Tibial nerve (tissue), 4 donors: ENCODE data around the gene OCIAD2. TPM values are rescaled to one million over a fixed set of nuclear protein-coding genes. Genes with fewer than 3 reads are reported as not detected.
A peak's percentile ranks its signal among the peaks of the same experiment; 100 is the strongest.

ENCODE experiments used
- DNase-seq, 2 donors: peaks; one replicate each; pipeline ENCODE4 v3.0.0-alpha.2; 2019; ENCODE audit warnings: low spot score in 2 of 2
- H3K27ac ChIP-seq, 4 donors: fragments of 200-600 bp; sonication (generic) in 3 of 4; one replicate each; pipeline ENCODE4 v1.5.1; 2017 to 2019; ENCODE audit warnings: mild to moderate bottlenecking in 1 of 4
- H3K27me3 ChIP-seq, 2 donors: fragments of 200-600 bp; sonication (generic) in 1 of 2; one replicate each; pipeline versions ENCODE4 v1.5.1 to v1.6.0; 2017 to 2019
- H3K36me3 ChIP-seq, 3 donors: fragments of 200-600 bp; sonication (generic); one replicate each; pipeline ENCODE4 v1.5.1; 2018 to 2019
- H3K4me1 ChIP-seq, 4 donors: fragments of 200-600 bp; sonication (generic) in 3 of 4; one replicate each; pipeline ENCODE4 v1.5.1; 2017 to 2019
- H3K4me3 ChIP-seq, 4 donors: fragments of 200-600 bp; sonication (generic) in 3 of 4; one replicate each; pipeline ENCODE4 v1.5.1; 2017 to 2019; ENCODE audit warnings: mild to moderate bottlenecking in 1 of 4, moderate library complexity in 1 of 4
- H3K9me3 ChIP-seq, 4 donors: fragments of 200-600 bp; sonication (generic) in 3 of 4; one replicate each; pipeline ENCODE4 v1.5.1; 2017 to 2019
- EP300 ChIP-seq, 2 donors: sonication (generic); formaldehyde crosslinking; IDR thresholded peaks; one replicate each; pipeline ENCODE4 v1.6.1; 2017; ENCODE audit warnings: antibody characterized with exemption in 2 of 2, mild to moderate bottlenecking in 1 of 2
- POLR2A ChIP-seq, 2 donors: fragments of 450-650 bp; IDR thresholded peaks; one replicate each; pipeline ENCODE4 v1.6.1; 2017; ENCODE audit warnings: antibody characterized with exemption in 2 of 2, mild to moderate bottlenecking in 2 of 2, moderate library complexity in 2 of 2
- WGBS, 2 donors: methylation state at CpG; one replicate each; pipeline ENCODE4 v1.1.5; 2018; 5-methylcytosine and 5-hydroxymethylcytosine counted together
- total RNA-seq, 4 donors: library from RNA; depleted of rRNA; stranded (reverse); fragments of >200 nt; gene quantifications; one replicate each; pipeline ENCODE4 v1.1.0, GENCODE V29; 2016
- TF ChIP-seq, protein P1 (sequence below), 5 experiments: fragments of 200-600 bp in 3 of 5; fragments of 450-650 bp in 2 of 5; sonication (generic) in 3 of 5; IDR thresholded peaks; one replicate each; pipeline ENCODE4 v1.5.1; 2016 to 2019; ENCODE audit warnings: antibody characterized with exemption in 5 of 5, mild to moderate bottlenecking in 3 of 5, moderate library complexity in 2 of 5

The OCIAD2 gene, protein sequence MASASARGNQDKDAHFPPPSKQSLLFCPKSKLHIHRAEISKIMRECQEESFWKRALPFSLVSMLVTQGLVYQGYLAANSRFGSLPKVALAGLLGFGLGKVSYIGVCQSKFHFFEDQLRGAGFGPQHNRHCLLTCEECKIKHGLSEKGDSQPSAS
- total RNA-seq = 1 to 10 TPM in 3 of 4 donors, under 1 TPM in 1; 0.84 to 5.1 (median 2.9) TPM

DNA sequence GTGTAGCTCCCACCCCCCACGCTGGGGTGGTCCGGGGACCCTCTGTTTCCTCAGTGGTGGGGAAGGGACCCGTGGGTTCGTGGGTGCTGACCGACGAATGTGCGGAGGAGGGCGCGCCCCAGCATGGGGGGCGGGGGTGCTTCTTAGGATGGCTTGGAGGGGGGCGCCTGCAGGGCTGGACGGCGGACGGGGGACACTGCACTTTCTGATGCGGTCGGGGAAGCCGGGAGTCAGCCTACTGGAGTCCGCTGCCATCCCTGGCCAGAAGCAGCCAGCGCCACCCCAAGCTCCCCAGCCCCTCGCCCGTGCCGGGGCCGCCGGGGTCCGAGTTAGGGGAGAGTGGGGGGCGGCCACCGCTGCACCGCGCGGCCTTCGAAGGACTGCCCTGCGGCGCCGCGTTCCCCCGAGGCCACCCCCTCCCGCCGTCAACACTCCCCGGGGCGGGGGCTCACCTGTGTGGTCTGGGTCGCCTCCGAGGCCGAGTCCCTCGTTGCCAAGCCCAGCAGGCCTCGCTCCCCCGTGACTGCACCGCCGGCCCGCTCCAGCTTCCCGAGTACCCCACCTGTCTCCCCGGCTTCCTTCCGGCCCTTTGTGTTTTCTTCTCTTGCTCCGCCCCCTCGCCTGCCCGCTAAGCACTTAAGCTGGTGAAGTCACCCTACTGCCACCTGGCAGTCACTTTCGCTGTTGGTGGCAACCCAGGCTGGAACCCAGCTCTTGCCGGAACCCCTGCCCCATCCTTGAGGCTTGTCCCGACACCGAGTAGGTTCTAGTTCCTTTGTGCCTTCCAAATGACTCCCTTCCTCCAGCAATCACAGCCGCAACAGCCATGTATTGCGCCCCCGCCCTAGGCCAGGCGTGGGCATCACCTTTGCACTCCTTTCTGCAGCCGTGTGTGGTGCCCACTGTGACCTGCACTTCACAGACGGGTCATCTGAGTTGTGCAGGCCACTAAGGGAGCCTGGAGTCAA is at the start of gene OCIAD2:
OCIAD2 (minus strand) TSS at position 569 of the 968 bp plus-strand sequence. CDS start 2,225 bp downstream, outside the sequence.
- no peak for DNase-seq
- WGBS, 2 donors = 9 to 19% methylated on average over 30 to 60 of the region's 65 CpGs
- no peaks in the 10 kb centered on the region for H3K9me3 ChIP-seq
- peaks cover 0 to 9% (median 3%) of the 10 kb centered on the region in 4 donors for H3K4me1 ChIP-seq
- H3K27ac ChIP-seq = peak within 1 kb of the TSS in 2 of 4 donors; percentile 14 to 83
- peaks cover 0 to 8% of the 10 kb centered on the region in 2 donors for H3K27me3 ChIP-seq
- peak in 1 of 2 donors; percentile 14 for TF ChIP-seq EP300 (IDR thresholded peaks at IDR 0.05)
- TF ChIP-seq POLR2A (IDR thresholded peaks at IDR 0.05) = no peak
- TF ChIP-seq, protein P1, sequence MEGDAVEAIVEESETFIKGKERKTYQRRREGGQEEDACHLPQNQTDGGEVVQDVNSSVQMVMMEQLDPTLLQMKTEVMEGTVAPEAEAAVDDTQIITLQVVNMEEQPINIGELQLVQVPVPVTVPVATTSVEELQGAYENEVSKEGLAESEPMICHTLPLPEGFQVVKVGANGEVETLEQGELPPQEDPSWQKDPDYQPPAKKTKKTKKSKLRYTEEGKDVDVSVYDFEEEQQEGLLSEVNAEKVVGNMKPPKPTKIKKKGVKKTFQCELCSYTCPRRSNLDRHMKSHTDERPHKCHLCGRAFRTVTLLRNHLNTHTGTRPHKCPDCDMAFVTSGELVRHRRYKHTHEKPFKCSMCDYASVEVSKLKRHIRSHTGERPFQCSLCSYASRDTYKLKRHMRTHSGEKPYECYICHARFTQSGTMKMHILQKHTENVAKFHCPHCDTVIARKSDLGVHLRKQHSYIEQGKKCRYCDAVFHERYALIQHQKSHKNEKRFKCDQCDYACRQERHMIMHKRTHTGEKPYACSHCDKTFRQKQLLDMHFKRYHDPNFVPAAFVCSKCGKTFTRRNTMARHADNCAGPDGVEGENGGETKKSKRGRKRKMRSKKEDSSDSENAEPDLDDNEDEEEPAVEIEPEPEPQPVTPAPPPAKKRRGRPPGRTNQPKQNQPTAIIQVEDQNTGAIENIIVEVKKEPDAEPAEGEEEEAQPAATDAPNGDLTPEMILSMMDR (IDR thresholded peaks at IDR 0.05) = no peak
- H3K4me3 ChIP-seq = peak within 1 kb of the TSS; percentile 28 to 61 (median 57)
- no peaks in the 10 kb centered on the region for H3K36me3 ChIP-seq

GRCh38 chr4:48954314-48954713 is 47.7 kb upstream of the OCIAD2 start:
- no peaks in the 10 kb centered on the region for H3K36me3 ChIP-seq
- no peak overlapping the region for H3K27ac ChIP-seq
- H3K4me1 ChIP-seq = no peaks in the 10 kb centered on the region
- 66 to 78% methylated on average over 2 of the region's 2 CpGs for WGBS, 2 donors
- H3K4me3 ChIP-seq = no peak overlapping the region
- no peak for DNase-seq
- H3K27me3 ChIP-seq = no peaks in the 10 kb centered on the region
- H3K9me3 ChIP-seq = peaks cover 0 to 3% (median 0%) of the 10 kb centered on the region in 4 donors
- no peak for TF ChIP-seq POLR2A (IDR thresholded peaks at IDR 0.05)
- TF ChIP-seq EP300 (IDR thresholded peaks at IDR 0.05) = no peak
- TF ChIP-seq, protein P1 (IDR thresholded peaks at IDR 0.05) = no peak

DNA sequence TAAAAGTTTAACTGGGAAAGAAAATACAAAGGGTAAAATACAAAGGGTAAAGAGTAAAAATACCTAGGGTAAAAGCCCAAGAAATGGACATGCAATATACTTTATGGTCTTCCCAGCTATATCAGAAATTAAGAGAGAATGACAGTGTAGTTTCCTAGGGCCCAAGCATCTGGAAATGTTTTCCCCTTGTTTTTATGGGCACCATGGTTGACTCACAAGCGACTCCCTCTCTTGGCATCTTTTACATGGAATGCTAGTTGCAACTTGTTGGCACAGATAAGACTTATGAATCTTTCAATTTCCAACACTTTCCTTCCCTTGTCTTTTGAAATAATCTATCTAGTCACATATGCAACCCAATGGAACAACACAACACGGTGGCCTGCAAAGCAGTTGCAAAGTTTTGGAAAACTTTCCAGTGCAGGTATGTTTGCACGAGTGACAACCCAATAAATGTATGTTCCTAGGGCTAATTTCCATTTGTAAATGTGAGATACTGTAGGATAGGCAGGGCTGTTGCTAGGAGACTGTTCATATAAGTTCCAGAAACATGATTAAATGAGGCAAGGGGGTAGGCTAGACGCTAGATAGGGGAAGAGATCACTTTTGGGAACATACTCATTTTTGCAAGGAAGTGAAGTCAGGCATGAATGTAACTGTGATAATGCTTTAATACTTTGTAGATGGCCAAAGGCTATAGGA is 43.1 kb upstream of the OCIAD2 start:
- DNase-seq = no peak
- Histone ChIP-seq H3K4me1 (no peaks in the 10 kb centered on the region), H3K27me3 (no peaks in the 10 kb centered on the region), H3K36me3 (no peaks in the 10 kb centered on the region), H3K27ac (no peak overlapping the region), H3K9me3 (peaks cover 0 to 3% (median 0%) of the 10 kb centered on the region in 4 donors), H3K4me3 (no peak overlapping the region)
- TF ChIP-seq POLR2A (IDR thresholded peaks at IDR 0.05) (no peak), EP300 (IDR thresholded peaks at IDR 0.05) (no peak)
- TF ChIP-seq, protein P1 (IDR thresholded peaks at IDR 0.05) = no peak
- WGBS, 2 donors = 74 to 76% methylated on average over 4 of the region's 4 CpGs

- Histone ChIP-seq H3K36me3 (no peaks in the 10 kb centered on the region), H3K27me3 (no peaks in the 10 kb centered on the region), H3K27ac (no peak overlapping the region), H3K4me3 (no peak overlapping the region), H3K9me3 (peaks cover 0 to 3% (median 0%) of the 10 kb centered on the region in 4 donors), H3K4me1 (no peaks in the 10 kb centered on the region)
- TF ChIP-seq POLR2A (IDR thresholded peaks at IDR 0.05) (no peak), EP300 (IDR thresholded peaks at IDR 0.05) (no peak)
- TF ChIP-seq, protein P1 (IDR thresholded peaks at IDR 0.05) = no peak
- no peak for DNase-seq
Observed at GRCh38 chr4:48949086-48949485, 42.5 kb upstream of the OCIAD2 start.
